ENCODE results near the gene MANSC4.

Gene MANSC4

DNA sequence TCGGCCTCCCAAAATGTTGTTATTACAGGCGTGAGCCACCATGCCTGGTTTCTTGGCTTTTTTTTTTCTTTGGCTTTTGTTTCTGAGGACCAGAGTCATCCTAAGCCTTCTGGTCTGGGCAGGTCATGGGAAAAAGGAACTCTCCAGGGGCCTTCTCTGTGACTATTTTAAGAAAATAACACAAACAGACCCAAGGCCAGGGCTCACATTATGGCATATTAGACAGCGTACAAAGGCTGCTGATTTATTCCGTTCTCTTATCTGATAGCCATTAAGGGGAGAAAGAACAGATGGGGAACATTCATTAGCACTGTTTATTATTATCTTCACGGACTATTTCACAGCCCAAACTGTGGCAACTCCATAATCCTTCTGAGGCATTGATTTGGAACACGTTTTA lies 28.8 kb upstream of the MANSC4 start:
- Mint-ChIP-seq H3K27ac (no peak overlapping the region), H3K9me3 (peaks cover 3% of the 10 kb centered on the region), H3K4me3 (no peak overlapping the region), H3K36me3 (no peaks in the 10 kb centered on the region), H3K4me1 (peaks cover 25% of the 10 kb centered on the region)
- DNase-seq (ENCODE audit: low spot score in 2 of 2) (no peak), ATAC-seq (no peak)

GRCh38 chr12:27807063-27807703 lies 27.1 kb upstream of the MANSC4 start:
- DNase-seq (ENCODE audit: low spot score in 2 of 2) = no peak
- Mint-ChIP-seq H3K9me3 (peaks cover 3% of the 10 kb centered on the region), H3K36me3 (no peaks in the 10 kb centered on the region), H3K27ac (no peak overlapping the region), H3K4me1 (peaks cover 37% of the 10 kb centered on the region), H3K4me3 (peak overlapping the region; percentile 39)
- ATAC-seq = peak; percentile 78

DNA sequence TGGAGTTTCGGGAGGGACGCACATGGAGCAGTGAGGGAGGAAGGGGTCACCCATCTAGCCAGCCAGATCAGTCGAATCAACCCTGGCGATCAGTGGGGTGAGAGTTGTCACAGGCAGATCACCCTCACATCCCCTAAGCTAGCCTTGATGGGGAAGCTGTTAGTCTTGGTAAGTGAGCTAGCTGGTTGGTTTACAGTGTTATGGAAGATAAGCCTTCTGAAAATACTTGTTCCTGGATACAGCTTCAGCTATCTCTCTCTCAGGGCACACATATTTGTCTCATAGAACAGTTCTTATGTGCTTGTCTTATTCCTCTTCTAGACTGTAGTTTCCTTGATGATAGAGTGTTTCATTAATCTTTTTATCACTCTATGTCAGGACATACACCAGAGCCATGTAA lies 26.2 kb upstream of the MANSC4 start:
- DNase-seq (ENCODE audit: low spot score in 2 of 2) (no peak), ATAC-seq (no peak)
- Mint-ChIP-seq H3K9me3 (peaks cover 3% of the 10 kb centered on the region), H3K27ac (no peak overlapping the region), H3K36me3 (no peaks in the 10 kb centered on the region), H3K4me3 (peak overlapping the region; percentile 39), H3K4me1 (peaks cover 44% of the 10 kb centered on the region)

DNA sequence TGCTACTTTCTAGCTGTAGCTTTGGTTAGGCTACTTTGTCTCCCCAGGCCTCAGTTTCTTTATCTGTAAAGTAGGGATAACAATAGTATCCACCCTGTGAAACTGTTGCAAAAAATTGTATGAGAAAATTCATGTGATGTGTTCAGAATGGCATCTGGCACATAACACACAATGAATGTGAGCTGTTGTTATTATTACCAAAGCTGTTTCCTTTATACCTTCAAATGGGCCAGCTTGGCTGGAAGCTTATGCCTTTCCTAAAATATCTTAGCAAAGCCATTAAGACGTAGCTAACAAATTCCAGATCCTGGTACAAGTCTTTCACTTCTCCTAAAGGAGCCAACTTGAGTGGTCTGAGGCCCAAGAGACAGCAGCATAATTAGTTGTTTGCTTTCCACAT lies 25.2 kb upstream of the MANSC4 start:
- Mint-ChIP-seq H3K9me3 (peaks cover 3% of the 10 kb centered on the region), H3K27ac (no peak overlapping the region), H3K36me3 (peaks cover 6% of the 10 kb centered on the region), H3K4me1 (peaks cover 53% of the 10 kb centered on the region), H3K4me3 (no peak overlapping the region)
- no peak for ATAC-seq
- DNase-seq (ENCODE audit: low spot score in 2 of 2) = no peak

GRCh38 chr12:27802936-27803335 lies 22.9 kb upstream of the MANSC4 start:
- Mint-ChIP-seq H3K4me3 (no peak overlapping the region), H3K27ac (no peak overlapping the region), H3K36me3 (peaks cover 20% of the 10 kb centered on the region), H3K9me3 (peaks cover 2% of the 10 kb centered on the region), H3K4me1 (peaks cover 50% of the 10 kb centered on the region)
- ATAC-seq (no peak), DNase-seq (ENCODE audit: low spot score in 2 of 2) (no peak)

GRCh38 chr12:27802511-27802910 lies 22.5 kb upstream of the MANSC4 start:
- ATAC-seq (peak; percentile 77), DNase-seq (ENCODE audit: low spot score in 2 of 2) (no peak)
- H3K36me3 Mint-ChIP-seq = peaks cover 25% of the 10 kb centered on the region
- H3K9me3 Mint-ChIP-seq = no peaks in the 10 kb centered on the region
- H3K4me1 Mint-ChIP-seq = peaks cover 46% of the 10 kb centered on the region
- H3K4me3 Mint-ChIP-seq = no peak overlapping the region
- H3K27ac Mint-ChIP-seq = no peak overlapping the region

DNA sequence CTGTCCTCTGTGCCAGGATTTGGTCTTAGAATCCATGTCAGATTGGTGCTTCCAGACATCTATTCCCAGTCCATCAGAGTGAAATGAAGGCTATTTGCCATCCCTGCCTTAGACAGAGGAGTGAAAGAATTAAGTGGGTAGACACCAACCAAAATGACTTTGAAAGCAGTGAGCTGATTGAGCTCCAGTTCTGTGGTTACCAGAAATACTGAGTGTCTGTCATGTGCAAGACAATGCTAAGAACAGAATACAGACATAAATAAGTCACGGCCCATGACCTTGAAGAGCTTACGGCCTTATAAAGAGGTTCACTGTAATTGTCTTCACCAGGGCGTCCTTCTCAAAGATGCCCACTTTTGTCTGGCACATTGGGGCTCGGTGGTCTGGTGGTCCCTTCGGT lies 21.6 kb upstream of the MANSC4 start:
- peaks cover 34% of the 10 kb centered on the region for H3K36me3 Mint-ChIP-seq
- no peak for DNase-seq (ENCODE audit: low spot score in 2 of 2)
- ATAC-seq = peak; percentile 66
- peaks cover 37% of the 10 kb centered on the region for H3K4me1 Mint-ChIP-seq
- H3K27ac Mint-ChIP-seq = no peak overlapping the region
- no peaks in the 10 kb centered on the region for H3K9me3 Mint-ChIP-seq
- no peak overlapping the region for H3K4me3 Mint-ChIP-seq

DNA sequence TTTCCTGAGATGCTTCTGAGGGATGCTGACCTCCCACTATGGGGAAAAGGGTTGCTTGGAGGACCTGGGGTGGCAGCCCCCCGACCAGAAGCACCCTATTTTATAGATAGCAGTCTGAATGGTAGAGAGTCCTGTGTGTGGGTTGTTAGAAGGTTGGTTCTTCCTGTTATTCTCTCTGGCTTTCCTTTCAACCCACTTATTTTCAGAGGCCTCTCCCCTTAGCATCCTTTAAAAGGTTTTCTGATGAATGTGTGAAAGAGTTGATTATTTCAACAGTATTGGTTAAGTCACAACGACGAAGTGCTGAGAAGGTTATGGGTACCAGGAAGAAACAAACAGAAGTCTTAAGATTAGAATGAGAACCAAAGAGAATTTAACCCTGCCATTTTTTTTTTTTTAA lies 20.8 kb upstream of the MANSC4 start:
- DNase-seq (ENCODE audit: low spot score in 2 of 2) (no peak), ATAC-seq (no peak)
- H3K4me3 Mint-ChIP-seq = no peak overlapping the region
- no peak overlapping the region for H3K27ac Mint-ChIP-seq
- H3K9me3 Mint-ChIP-seq = no peaks in the 10 kb centered on the region
- peaks cover 29% of the 10 kb centered on the region for H3K4me1 Mint-ChIP-seq
- H3K36me3 Mint-ChIP-seq = peaks cover 42% of the 10 kb centered on the region

DNA sequence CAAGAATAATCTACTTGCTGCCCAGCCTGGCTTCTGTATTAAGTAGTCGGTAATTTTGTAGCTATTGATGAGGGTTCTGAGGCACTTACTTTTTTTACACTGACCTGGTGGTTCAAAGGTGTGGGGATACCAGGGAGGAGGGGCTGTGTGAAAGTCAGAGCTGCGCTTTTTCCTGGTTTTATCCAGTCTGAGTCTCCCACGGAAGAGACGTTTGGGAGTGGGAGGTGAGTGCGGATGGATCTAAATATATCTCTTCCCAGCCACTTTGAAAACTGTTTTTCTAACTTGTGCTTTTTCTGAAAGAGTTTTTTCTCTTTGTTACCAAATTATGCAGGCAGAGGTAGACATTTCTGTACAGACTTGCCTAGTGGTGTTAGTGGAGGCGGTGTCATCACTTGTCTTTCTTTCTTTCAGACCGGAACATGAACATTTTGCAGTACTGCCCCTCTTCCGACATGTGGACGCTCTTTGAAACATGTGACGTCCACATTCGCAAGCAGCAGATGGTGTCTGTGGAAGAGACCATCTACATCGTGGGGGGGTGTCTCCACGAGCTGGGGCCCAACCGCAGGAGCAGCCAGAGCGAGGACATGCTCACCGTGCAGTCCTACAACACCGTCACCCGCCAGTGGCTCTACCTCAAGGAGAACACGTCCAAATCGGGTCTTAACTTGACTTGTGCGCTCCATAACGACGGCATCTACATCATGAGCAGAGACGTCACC lies 17.4 kb upstream of the MANSC4 start:
- Mint-ChIP-seq H3K36me3 (peaks cover 65% of the 10 kb centered on the region), H3K27ac (no peak overlapping the region), H3K4me3 (no peak overlapping the region), H3K9me3 (no peaks in the 10 kb centered on the region), H3K4me1 (peaks cover 31% of the 10 kb centered on the region)
- no peak for ATAC-seq
- DNase-seq (ENCODE audit: low spot score in 2 of 2) = no peak

GRCh38 chr12:27796128-27796527 lies 16.1 kb upstream of the MANSC4 start:
- DNase-seq (ENCODE audit: low spot score in 2 of 2) (no peak), ATAC-seq (peak; percentile 61)
- Mint-ChIP-seq H3K27ac (no peak overlapping the region), H3K36me3 (peaks cover 79% of the 10 kb centered on the region), H3K4me1 (peaks cover 20% of the 10 kb centered on the region), H3K4me3 (no peak overlapping the region), H3K9me3 (no peaks in the 10 kb centered on the region)

GRCh38 chr12:27794818-27795584 lies 15.0 kb upstream of the MANSC4 start:
- ATAC-seq = peak; percentile 87
- peaks cover 12% of the 10 kb centered on the region for H3K4me1 Mint-ChIP-seq
- DNase-seq (ENCODE audit: low spot score in 2 of 2) = no peak
- peak overlapping the region; percentile 16 for H3K27ac Mint-ChIP-seq
- no peaks in the 10 kb centered on the region for H3K9me3 Mint-ChIP-seq
- no peak overlapping the region for H3K4me3 Mint-ChIP-seq
- peaks cover 73% of the 10 kb centered on the region for H3K36me3 Mint-ChIP-seq

GRCh38 chr12:27790179-27790578 lies 10.1 kb upstream of the MANSC4 start:
- ATAC-seq (no peak), DNase-seq (ENCODE audit: low spot score in 2 of 2) (no peak)
- Mint-ChIP-seq H3K36me3 (peaks cover 36% of the 10 kb centered on the region), H3K4me1 (peaks cover 32% of the 10 kb centered on the region), H3K9me3 (no peaks in the 10 kb centered on the region), H3K27ac (no peak overlapping the region), H3K4me3 (no peak overlapping the region)

GRCh38 chr12:27787559-27787958 lies 7.5 kb upstream of the MANSC4 start:
- ATAC-seq (no peak), DNase-seq (ENCODE audit: low spot score in 2 of 2) (no peak)
- Mint-ChIP-seq H3K36me3 (peaks cover 21% of the 10 kb centered on the region), H3K27ac (no peak overlapping the region), H3K4me3 (no peak overlapping the region), H3K4me1 (peaks cover 38% of the 10 kb centered on the region), H3K9me3 (no peaks in the 10 kb centered on the region)

DNA sequence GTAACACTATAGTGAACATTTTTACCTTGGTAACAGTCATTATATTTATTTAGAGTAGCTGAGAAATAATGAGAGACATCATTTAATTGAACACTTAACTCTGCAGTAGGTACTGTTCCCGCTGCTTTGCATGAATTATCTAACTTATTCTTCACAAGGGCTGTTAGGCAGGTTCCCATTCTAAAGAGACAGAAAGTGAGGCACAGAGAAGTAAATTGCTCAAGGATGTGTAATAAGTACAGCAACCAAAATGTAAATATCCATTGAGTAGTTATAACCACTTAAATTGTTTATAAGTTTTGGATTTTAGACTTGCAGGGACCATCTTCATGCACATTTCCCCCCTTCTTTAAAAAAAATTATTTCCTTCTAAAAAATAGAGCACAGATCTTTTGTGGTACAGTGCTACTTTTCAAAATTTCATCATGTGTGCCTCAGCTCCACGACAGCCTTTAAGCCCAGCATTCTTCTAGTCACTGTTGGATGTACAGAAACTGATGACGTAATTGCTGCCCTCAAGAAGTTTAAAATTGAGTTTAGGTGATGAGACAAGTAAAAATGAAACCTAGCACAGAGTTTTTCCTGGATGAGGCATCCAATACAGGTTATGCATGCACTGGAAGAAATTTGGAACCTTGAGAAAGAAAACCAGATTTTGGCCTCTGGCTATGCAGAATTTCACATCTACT lies 6.0 kb upstream of the MANSC4 start:
- Mint-ChIP-seq H3K4me3 (no peak overlapping the region), H3K27ac (no peak overlapping the region), H3K9me3 (no peaks in the 10 kb centered on the region), H3K4me1 (peaks cover 53% of the 10 kb centered on the region), H3K36me3 (peaks cover 13% of the 10 kb centered on the region)
- ATAC-seq (peak; percentile 85), DNase-seq (ENCODE audit: low spot score in 2 of 2) (no peak)

DNA sequence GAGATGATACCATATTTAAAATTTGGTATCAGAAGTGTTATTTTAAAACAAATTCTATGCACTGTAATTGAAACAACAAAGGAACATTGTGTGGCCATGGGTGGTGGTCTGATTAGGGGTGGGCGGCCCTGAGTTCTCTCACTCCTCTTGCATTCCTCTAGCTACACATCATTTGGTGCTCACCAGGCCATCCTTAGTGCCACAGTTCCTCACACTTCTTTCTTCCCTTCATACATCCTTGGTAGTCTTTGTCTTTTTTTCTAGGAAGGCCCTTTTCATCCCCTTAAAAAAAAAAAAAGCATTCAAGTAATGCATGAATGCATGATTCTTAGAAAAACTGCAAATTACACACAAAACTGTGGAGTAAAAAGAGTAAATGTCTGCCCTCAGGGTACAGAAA lies 2.4 kb upstream of the MANSC4 start:
- Mint-ChIP-seq H3K27ac (no peak overlapping the region), H3K4me1 (peaks cover 53% of the 10 kb centered on the region), H3K9me3 (no peaks in the 10 kb centered on the region), H3K4me3 (no peak overlapping the region), H3K36me3 (peaks cover 13% of the 10 kb centered on the region)
- DNase-seq (ENCODE audit: low spot score in 2 of 2) (no peak), ATAC-seq (no peak)

Data from stimulated activated effector memory CD8-positive, alpha-beta T cell treated with anti-CD3 and anti-CD28 coated beads, Interleukin-12 subunit alpha, Interleukin-12 subunit beta, amount 100 ng/mL, for 72 hours (primary cell).